Adipocyte (in vitro differentiated cells): Measurements from ENCODE around the gene HEATR5B.

Experiments used
- DNase-seq: peaks from one replicate; pipeline ENCODE4 v3.0.0-alpha.2; 2015; ENCODE audit warnings: low read depth
- H3K27me3 ChIP-seq: replicated peaks from 2 replicates; pipeline ENCODE4 v1.7.0; 2013; ENCODE audit warnings: mild to moderate bottlenecking, low read length, moderate library complexity; ENCODE audit not compliant: control insufficient read depth, insufficient read depth
- H3K36me3 ChIP-seq: 2 replicates; pipeline ENCODE4 v1.7.0; 2013; ENCODE audit warnings: low read length, mild to moderate bottlenecking, moderate library complexity; ENCODE audit not compliant: control insufficient read depth, insufficient read depth, severe bottlenecking
- H3K4me1 ChIP-seq: 2 replicates; pipeline ENCODE4 v1.7.0; 2013; ENCODE audit warnings: mild to moderate bottlenecking, low read length, moderate library complexity; ENCODE audit not compliant: control insufficient read depth, insufficient read depth
- H3K4me3 ChIP-seq: 2 replicates; pipeline ENCODE4 v1.7.0; 2013; ENCODE audit warnings: mild to moderate bottlenecking, low read length, moderate library complexity
- H3K9ac ChIP-seq: 2 replicates; pipeline ENCODE4 v1.7.0; 2013; ENCODE audit warnings: mild to moderate bottlenecking, low read length, moderate library complexity
- H3K9me3 ChIP-seq: 2 replicates; pipeline ENCODE4 v1.7.0; 2013; ENCODE audit warnings: mild to moderate bottlenecking, low read length, moderate library complexity; ENCODE audit not compliant: control insufficient read depth

The HEATR5B gene

DNA sequence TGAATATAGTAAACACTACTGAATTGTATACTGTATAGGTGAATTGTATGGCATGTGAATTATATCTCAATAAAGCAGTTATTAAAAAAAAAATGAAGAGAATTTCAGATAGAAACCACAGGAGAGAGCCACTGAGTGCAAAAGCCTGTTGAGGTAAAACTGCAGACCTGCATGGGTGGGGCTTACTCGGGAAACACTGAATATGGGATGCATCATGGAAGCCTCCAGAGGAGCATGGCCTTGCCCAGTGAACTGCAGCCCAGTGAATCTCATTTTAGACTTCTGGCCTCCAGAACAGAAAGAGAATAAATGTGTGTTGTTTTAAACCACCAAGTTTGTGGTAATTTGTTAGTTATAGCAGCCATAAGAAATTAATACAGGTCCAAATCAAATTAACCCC lies 15.9 kb upstream of the HEATR5B start:
- Histone ChIP-seq H3K9ac (no peak overlapping the region), H3K4me1 (peaks cover 42% of the 10 kb centered on the region), H3K27me3 (no peaks in the 10 kb centered on the region), H3K9me3 (no peaks in the 10 kb centered on the region), H3K4me3 (no peak overlapping the region), H3K36me3 (peaks cover 73% of the 10 kb centered on the region)
- DNase-seq = no peak

- Histone ChIP-seq H3K9ac (no peak overlapping the region), H3K4me3 (no peak overlapping the region), H3K36me3 (peaks cover 84% of the 10 kb centered on the region), H3K4me1 (peaks cover 40% of the 10 kb centered on the region), H3K9me3 (no peaks in the 10 kb centered on the region), H3K27me3 (no peaks in the 10 kb centered on the region)
- DNase-seq = no peak
Measured at GRCh38 chr2:37098416-37099118, 14.4 kb upstream of the HEATR5B start.

DNA sequence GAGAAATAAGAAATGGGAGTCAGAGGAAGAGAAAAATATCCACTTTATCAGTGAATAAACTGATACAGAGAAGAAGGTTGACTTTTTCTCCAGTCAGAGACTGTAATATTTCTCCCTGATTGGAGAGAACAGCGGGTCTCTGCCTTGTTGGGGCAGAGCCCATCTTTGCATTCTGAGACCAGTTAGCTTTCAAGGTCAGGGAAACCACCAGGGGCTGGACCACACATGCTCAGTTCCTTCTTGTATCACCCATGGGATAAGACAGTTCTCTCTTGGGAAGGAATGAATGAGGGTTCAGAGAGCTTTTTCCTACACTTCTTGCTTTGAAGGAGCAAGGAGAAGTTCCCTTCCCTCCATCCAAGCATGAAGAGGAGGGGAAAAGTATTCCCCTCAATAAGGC lies 12.4 kb upstream of the HEATR5B start:
- H3K4me3 ChIP-seq = no peak overlapping the region
- no peaks in the 10 kb centered on the region for H3K9me3 ChIP-seq
- H3K36me3 ChIP-seq = peaks cover 89% of the 10 kb centered on the region
- H3K4me1 ChIP-seq = peaks cover 36% of the 10 kb centered on the region
- DNase-seq = no peak
- H3K9ac ChIP-seq = peak overlapping the region; percentile 68
- no peaks in the 10 kb centered on the region for H3K27me3 ChIP-seq

GRCh38 chr2:37091873-37092272 lies 7.7 kb upstream of the HEATR5B start:
- no peak for DNase-seq
- H3K27me3 ChIP-seq = no peaks in the 10 kb centered on the region
- H3K4me1 ChIP-seq = peaks cover 33% of the 10 kb centered on the region
- H3K9me3 ChIP-seq = no peaks in the 10 kb centered on the region
- no peak overlapping the region for H3K9ac ChIP-seq
- H3K36me3 ChIP-seq = peaks cover 85% of the 10 kb centered on the region
- H3K4me3 ChIP-seq = no peak overlapping the region

GRCh38 chr2:37090019-37090477 lies 5.9 kb upstream of the HEATR5B start:
- Histone ChIP-seq H3K9ac (no peak overlapping the region), H3K36me3 (peaks cover 67% of the 10 kb centered on the region), H3K27me3 (no peaks in the 10 kb centered on the region)

DNA sequence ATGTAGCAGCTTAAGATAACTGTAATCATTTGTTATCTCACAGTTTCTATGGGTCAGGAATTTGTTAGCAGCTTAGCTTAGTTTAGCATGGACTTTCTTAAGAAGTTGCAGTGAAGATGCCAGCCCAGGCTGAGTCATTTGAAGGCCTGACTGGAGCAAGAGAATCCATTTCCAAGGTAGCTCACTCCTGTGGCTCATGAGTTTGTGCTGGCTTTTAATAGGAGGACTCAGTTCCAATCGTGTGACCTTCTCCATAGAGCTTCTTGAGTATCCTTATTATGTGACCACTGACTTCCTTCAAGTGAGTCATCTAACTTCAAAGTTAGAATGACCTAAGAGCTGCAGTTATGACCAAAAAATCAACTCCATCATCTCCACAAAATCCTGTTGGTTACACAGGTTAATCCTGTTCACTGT lies 1.6 kb upstream of the HEATR5B start:
- DNase-seq = peak; percentile 34
- H3K4me1 ChIP-seq = peaks cover 42% of the 10 kb centered on the region
- H3K27me3 ChIP-seq = no peaks in the 10 kb centered on the region
- H3K36me3 ChIP-seq = peaks cover 37% of the 10 kb centered on the region
- no peaks in the 10 kb centered on the region for H3K9me3 ChIP-seq
- H3K9ac ChIP-seq = peak overlapping the region; percentile 95
- peak overlapping the region; percentile 92 for H3K4me3 ChIP-seq

More at GRCh38 chr2:37090019-37090477, 5.9 kb upstream of the HEATR5B start:
- H3K4me3 ChIP-seq = no peak overlapping the region
- H3K4me1 ChIP-seq = peaks cover 30% of the 10 kb centered on the region
- no peak for DNase-seq
- H3K9me3 ChIP-seq = no peaks in the 10 kb centered on the region

GRCh38 chr2:37084797-37085196 lies 625 bp upstream of the HEATR5B start:
- Histone ChIP-seq H3K9me3 (no peaks in the 10 kb centered on the region), H3K4me1 (peaks cover 42% of the 10 kb centered on the region), H3K27me3 (no peaks in the 10 kb centered on the region), H3K4me3 (peak overlapping the region; percentile 92), H3K9ac (peak overlapping the region; percentile 95), H3K36me3 (peaks cover 33% of the 10 kb centered on the region)
- no peak for DNase-seq

DNA sequence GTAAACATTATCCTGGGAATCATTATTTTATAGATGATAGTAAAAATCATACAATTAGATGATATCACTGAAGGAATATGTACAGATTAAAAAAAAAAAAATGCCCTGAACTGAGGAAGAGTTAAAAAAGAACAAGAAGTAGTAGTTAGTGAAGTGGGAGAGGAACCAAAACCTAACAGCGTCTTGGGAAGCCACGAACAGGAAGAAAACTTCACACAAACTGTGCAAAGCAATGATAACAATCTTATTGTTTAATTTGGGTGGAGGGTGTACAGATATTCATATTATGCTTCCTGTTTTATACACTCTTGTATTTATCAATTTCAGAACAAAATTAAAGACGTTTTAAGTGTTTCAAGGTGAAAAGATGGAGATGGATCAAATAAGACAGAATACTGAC lies 3.5 kb downstream of the HEATR5B start:
- H3K9me3 ChIP-seq = no peaks in the 10 kb centered on the region
- peaks cover 20% of the 10 kb centered on the region for H3K4me1 ChIP-seq
- no peak overlapping the region for H3K9ac ChIP-seq
- no peak for DNase-seq
- no peak overlapping the region for H3K4me3 ChIP-seq
- H3K36me3 ChIP-seq = peaks cover 48% of the 10 kb centered on the region
- H3K27me3 ChIP-seq = no peaks in the 10 kb centered on the region

DNA sequence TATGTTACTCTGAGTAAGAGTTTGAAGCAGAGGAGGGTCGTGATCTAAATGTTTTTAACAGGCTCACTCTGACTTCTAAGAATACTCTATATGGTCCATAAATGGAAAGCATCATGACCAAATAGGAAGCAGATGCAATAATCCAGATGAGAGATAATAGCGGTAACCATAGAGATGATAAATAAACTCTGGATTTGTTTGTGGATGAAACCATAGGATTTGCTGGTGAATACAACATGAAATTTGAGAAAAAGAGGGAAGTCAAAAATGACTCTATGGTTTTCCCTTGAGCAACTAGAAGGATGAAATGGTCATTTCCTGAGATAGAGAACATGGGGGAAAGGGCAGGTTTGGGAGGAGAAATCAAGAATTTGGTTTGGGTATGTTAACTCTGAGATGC lies 3.9 kb downstream of the HEATR5B start:
- peaks cover 16% of the 10 kb centered on the region for H3K4me1 ChIP-seq
- no peaks in the 10 kb centered on the region for H3K27me3 ChIP-seq
- DNase-seq = no peak
- H3K9ac ChIP-seq = no peak overlapping the region
- no peak overlapping the region for H3K4me3 ChIP-seq
- H3K36me3 ChIP-seq = peaks cover 53% of the 10 kb centered on the region
- no peaks in the 10 kb centered on the region for H3K9me3 ChIP-seq

GRCh38 chr2:37070931-37071330 lies 13.2 kb downstream of the HEATR5B start:
- H3K36me3 ChIP-seq = peaks cover 86% of the 10 kb centered on the region
- no peaks in the 10 kb centered on the region for H3K4me1 ChIP-seq
- no peak for DNase-seq
- no peak overlapping the region for H3K9ac ChIP-seq
- H3K9me3 ChIP-seq = no peaks in the 10 kb centered on the region
- H3K4me3 ChIP-seq = no peak overlapping the region
- no peaks in the 10 kb centered on the region for H3K27me3 ChIP-seq

DNA sequence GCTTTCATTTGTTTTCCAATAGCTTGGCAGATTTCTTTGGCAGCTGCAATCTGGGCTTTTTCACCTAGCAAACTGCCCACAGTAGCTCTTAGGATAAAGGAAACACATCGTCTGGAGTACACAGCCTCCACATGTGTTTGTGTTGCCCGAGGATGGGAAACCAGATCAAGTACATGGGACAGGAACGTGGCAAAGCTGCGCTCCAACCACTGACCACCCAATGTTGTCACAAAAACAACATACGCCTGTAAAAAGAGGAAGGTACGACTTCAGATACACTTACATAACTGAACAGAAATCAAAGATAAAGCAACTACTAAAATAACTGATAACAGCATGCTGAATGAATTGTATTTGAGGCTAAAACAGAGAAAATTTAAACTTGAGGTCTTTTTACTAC lies 15.5 kb downstream of the HEATR5B start:
- no peaks in the 10 kb centered on the region for H3K4me1 ChIP-seq
- no peak overlapping the region for H3K4me3 ChIP-seq
- H3K9me3 ChIP-seq = no peaks in the 10 kb centered on the region
- no peaks in the 10 kb centered on the region for H3K27me3 ChIP-seq
- no peak for DNase-seq
- H3K9ac ChIP-seq = no peak overlapping the region
- peaks cover 88% of the 10 kb centered on the region for H3K36me3 ChIP-seq

- H3K9ac ChIP-seq = no peak overlapping the region
- H3K9me3 ChIP-seq = no peaks in the 10 kb centered on the region
- H3K36me3 ChIP-seq = peaks cover 90% of the 10 kb centered on the region
- no peaks in the 10 kb centered on the region for H3K4me1 ChIP-seq
- no peak for DNase-seq
- H3K4me3 ChIP-seq = no peak overlapping the region
- H3K27me3 ChIP-seq = no peaks in the 10 kb centered on the region
Measured at GRCh38 chr2:37061776-37062175, 22.4 kb downstream of the HEATR5B start.
